HL-60 (cell line): ENCODE results near the gene LRRC73.

Source experiments
- GABPA ChIP-seq: IDR thresholded peaks from 2 replicates; pipeline ENCODE4 v1.6.1; 2012; ENCODE audit warnings: low read depth
- POLR2AphosphoS5 ChIP-seq: IDR thresholded peaks from 2 replicates; pipeline ENCODE4 v1.6.1; 2012; ENCODE audit warnings: low read depth
- REST ChIP-seq: IDR thresholded peaks from 2 replicates; pipeline ENCODE4 v1.6.1; 2012; ENCODE audit warnings: low read depth; ENCODE audit not compliant: insufficient replicate concordance
- TF ChIP-seq, protein P1 (sequence below): IDR thresholded peaks from one replicate; pipeline ENCODE4 v1.5.1; 2011; ENCODE audit warnings: low read length, control low read depth, inconsistent platforms; ENCODE audit not compliant: insufficient read depth

DNA sequence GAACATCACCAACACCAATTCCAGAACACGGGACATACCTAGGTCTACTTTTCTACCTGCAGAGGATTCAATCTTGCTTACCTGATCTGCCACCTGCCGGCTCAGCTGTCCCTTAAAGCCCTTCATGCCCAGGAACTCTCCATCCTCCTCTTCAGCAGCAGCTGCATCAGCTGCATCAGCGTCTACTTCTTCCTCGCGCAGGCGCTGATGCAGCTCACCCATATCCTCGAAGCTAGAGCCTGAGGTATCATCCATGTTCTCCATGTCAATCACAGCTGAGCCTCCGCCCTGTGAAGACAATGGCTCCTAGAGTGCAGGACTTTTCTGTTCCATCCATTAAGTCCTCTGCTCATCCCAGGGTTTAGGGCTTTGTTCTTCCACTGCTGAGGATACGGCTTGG is 5.7 kb upstream of the LRRC73 start:
- no peak for TF ChIP-seq POLR2AphosphoS5
- no peak for TF ChIP-seq REST
- TF ChIP-seq, protein P1, sequence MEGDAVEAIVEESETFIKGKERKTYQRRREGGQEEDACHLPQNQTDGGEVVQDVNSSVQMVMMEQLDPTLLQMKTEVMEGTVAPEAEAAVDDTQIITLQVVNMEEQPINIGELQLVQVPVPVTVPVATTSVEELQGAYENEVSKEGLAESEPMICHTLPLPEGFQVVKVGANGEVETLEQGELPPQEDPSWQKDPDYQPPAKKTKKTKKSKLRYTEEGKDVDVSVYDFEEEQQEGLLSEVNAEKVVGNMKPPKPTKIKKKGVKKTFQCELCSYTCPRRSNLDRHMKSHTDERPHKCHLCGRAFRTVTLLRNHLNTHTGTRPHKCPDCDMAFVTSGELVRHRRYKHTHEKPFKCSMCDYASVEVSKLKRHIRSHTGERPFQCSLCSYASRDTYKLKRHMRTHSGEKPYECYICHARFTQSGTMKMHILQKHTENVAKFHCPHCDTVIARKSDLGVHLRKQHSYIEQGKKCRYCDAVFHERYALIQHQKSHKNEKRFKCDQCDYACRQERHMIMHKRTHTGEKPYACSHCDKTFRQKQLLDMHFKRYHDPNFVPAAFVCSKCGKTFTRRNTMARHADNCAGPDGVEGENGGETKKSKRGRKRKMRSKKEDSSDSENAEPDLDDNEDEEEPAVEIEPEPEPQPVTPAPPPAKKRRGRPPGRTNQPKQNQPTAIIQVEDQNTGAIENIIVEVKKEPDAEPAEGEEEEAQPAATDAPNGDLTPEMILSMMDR: no peak
- no peak for TF ChIP-seq GABPA
